Stimulated activated CD8-positive, alpha-beta memory T cell treated with anti-CD3 and anti-CD28 coated beads, Interleukin-7, amount 100 ng/mL, for 48 hours (primary cell): ENCODE data around the gene NUP88.

Experiments used
- DNase-seq, 2 donors: peaks; one replicate each; pipeline ENCODE4 v3.0.0-alpha.2; 2020; ENCODE audit warnings: low read depth in 1 of 2; ENCODE audit errors: extremely low read depth in 1 of 2

Gene NUP88

GRCh38 chr17:5419959-5420653 lies 644 bp upstream of the NUP88 start, which contains the start of gene RPAIN:
TSS of gene RPAIN (plus strand) at chr17:5420182. CDS start at chr17:5420211, 29 bp downstream.
- peak; percentile 69 to 81 for DNase-seq

DNA sequence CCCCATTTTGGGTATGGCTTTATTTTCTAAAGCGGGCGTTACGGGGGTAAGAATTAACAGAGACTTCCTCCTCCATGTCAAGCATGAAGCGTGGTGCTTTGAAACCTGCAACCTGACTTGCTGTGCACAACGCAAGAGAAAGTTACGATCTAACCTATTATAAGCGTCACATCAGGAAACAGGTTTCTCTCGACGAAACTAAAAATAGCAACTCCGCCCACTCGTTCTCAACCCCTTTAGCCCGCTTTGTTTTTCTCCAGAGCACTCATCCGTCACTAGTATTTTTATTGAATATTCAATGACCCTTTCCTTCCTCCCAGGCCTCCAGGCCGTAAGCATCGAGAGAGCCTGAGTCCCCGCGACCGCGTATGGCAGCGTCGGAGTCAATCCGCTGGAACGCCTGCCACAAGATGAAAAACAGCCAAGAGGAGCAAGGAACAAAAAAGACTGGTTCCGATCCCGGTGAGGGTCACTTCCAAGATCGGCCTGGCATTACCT lies 555 bp downstream of the NUP88 start:
- peak; percentile 8 to 50 for DNase-seq

- no peak for DNase-seq
These were observed 2.6 kb downstream of the NUP88 start for GRCh38 chr17:5416901-5417300.

GRCh38 chr17:5413682-5414081 lies 5.8 kb downstream of the NUP88 start:
- DNase-seq, result no peak

- no peak for DNase-seq
These were observed 8.7 kb downstream of the NUP88 start for GRCh38 chr17:5410594-5411272.

- no peak for DNase-seq
These were observed 11.3 kb downstream of the NUP88 start for GRCh38 chr17:5408186-5408585.

- DNase-seq, result no peak
These were observed 14.1 kb downstream of the NUP88 start for GRCh38 chr17:5405400-5405799.

- DNase-seq, result no peak
These were observed 19.7 kb downstream of the NUP88 start for GRCh38 chr17:5399767-5400166.

DNA sequence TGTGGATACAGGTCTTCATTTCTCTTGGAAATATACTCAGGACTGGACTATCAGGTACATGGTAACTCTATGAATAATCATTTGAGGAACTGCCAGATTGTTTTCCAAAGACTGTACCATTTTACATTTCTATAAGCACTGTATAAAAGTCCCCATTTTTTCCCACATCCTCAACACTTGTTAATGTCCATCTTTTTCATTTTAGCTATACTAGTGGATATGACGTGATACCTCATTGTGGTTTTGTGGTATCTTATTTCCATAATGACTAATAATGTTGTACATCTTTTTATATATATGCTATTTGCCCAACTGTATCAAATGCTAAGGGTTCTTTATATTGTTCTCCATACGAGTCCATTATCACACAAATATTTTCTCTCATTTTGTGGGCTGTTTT lies 22.9 kb downstream of the NUP88 start:
- DNase-seq, result no peak

- no peak for DNase-seq
These were observed 27.8 kb downstream of the NUP88 start for GRCh38 chr17:5391678-5392077.

DNA sequence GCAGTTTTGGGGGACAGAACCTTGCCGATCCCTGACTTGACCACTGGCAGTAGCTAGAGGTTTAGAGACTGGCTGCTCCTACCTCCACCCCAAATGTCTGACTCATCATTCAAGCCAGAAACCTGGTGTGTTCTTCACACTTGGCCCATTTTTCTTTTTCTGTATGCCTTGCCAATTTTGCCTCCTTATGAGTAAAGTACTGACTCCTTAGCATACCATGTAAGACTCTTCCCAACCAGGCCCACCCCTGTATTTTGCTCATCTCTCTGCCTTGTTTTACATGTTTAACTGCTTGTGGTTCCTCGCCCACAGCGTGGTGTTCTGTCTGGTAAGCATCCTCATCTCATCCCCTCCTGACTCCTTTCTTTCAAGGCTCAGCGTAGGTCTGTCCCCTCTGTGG lies 37.9 kb downstream of the NUP88 start:
- no peak for DNase-seq

DNA sequence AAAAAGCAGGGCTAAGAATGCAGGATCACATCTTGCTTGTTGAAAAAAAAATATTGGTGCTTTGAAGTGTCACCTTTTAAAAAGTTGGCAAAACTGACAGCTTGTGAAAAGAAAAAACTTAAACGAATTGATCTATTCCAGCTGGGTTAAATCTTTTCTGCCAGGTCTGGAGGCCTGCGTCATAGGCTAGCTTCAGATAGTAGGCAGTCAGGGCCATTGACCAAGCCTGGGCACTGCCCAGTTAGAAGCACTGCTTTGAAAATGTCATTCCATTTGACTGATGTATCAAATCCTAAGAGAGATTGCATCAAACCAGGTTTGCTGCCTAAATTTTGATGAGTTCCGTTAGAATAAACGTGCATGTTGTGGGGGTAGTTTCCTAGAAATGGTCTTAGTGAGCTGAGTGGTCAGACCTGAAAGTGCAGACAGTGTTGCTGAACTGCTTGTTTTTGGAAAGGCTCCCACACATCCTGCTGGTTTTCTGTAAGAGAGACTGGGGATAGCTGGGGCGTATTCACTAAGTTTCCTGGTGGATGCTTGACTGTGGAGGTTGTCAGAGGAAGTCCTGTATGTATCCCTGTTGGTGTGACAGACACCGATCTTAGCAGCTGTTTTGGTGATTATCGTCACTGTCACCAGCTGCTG lies 38.8 kb downstream of the NUP88 start:
- no peak for DNase-seq

- no peak for DNase-seq
These were observed 39.9 kb downstream of the NUP88 start for GRCh38 chr17:5379351-5380107.

- no peak for DNase-seq
These were observed 40.8 kb downstream of the NUP88 start for GRCh38 chr17:5378566-5379207.

- no peak for DNase-seq
These were observed 46.4 kb downstream of the NUP88 start for GRCh38 chr17:5373112-5373511.

- DNase-seq, result no peak
These were observed 49.1 kb downstream of the NUP88 start for GRCh38 chr17:5370411-5370810.

- DNase-seq, result no peak
These were observed 53.6 kb downstream of the NUP88 start for GRCh38 chr17:5365831-5366230.

GRCh38 chr17:5364696-5365095 lies 54.8 kb downstream of the NUP88 start:
- DNase-seq, result no peak

DNA sequence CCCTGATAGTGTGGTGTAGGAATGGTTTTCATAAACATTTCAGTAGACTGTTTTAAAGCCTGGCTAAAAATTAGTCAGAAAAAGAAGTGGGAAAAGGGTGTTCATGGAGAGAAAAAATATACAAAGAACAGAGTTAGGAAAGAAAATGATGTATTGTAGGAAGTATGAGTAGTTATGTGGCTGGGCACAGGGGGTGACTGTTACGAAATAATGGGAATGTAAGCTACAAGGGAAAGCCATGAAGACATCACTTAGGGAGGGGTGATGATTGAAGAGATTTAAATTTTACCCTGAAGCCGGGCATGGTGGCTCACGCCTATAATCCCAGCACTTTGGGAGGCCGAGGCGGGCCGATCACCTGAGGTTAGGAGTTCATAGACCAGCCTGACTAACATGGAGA lies 55.3 kb downstream of the NUP88 start:
- DNase-seq, result no peak

DNA sequence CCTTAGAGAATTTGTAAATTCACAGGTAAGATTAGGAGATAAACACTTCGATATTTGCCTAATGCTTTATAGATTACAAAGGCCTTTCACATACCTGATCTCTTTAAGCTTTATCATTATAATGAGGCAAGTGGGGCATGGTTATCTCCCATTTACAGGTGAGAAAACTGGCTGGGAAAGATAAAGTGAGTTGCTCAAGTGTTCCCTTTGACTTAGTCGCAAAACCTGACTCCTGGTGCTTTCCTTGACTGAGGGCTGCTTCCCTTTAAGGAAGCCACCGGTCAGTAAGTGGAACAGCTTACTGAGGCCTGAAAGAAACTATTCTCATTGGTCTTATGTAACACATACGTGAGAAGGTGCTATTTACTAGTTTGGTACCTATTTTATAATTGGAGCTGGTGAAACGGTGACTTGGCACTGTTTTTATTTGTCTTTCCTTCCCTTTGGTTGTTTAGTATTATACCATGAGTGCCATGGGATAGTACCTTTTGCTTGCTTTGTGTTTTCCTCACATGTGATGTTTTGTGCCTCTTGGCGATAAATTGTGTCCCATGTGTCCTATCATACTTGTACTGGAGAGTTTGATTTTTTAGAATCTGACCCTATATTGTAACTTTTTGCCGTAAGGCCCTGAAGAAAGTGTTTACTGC lies 57.2 kb downstream of the NUP88 start:
- no peak for DNase-seq
